Mucosa of descending colon (tissue), 3 donors: Measurements from ENCODE around the gene UNC80. TPM values are rescaled to one million over a fixed set of nuclear protein-coding genes. Genes with fewer than 3 reads are reported as not detected.

Experiments
- ATAC-seq: fragments of 200-7000 bp; cut with Tn5 transposase; one replicate; pipeline ENCODE4 v1.9.1; 2020; ENCODE audit warnings: mild to moderate bottlenecking, moderate library complexity
- DNase-seq, 3 donors: peaks; one replicate each; pipeline ENCODE4 v3.0.0-alpha.2; 2020
- H3K36me3 ChIP-seq: fragments of 200-600 bp; one replicate; pipeline ENCODE4 v1.8.0; 2021; ENCODE audit warnings: low read depth, mild to moderate bottlenecking
- H3K4me1 ChIP-seq: fragments of 200-600 bp; one replicate; pipeline ENCODE4 v1.8.0; 2021; ENCODE audit warnings: low read depth, mild to moderate bottlenecking
- H3K4me3 ChIP-seq: fragments of 200-600 bp; one replicate; pipeline ENCODE4 v1.8.0; 2021; ENCODE audit warnings: mild to moderate bottlenecking
- H3K9me3 ChIP-seq: fragments of 200-600 bp; one replicate; pipeline ENCODE4 v1.8.0; 2021; ENCODE audit warnings: mild to moderate bottlenecking
- CTCF ChIP-seq: fragments of 200-600 bp; IDR thresholded peaks from one replicate; pipeline ENCODE4 v1.8.0; 2022; ENCODE audit warnings: antibody characterized with exemption, mild to moderate bottlenecking
- intact Hi-C, 2 donors: fragments of 100-400 bp; cut with DNase I in 1 of 2; cut with micrococcal nuclease in 1 of 2; formaldehyde crosslinking; loops; one replicate each; pipeline versions ENCODE4 v1.11.0 to v1.11.1; 2022; cut with DNase I, micrococcal nuclease
- total RNA-seq, 3 donors: library from RNA; stranded (reverse); fragmentation: NEBNext Ultra II Directional in 2 of 3; extraction: Animal tissue kit (Norgen Biotek cat#: 25700) in 2 of 3; gene quantifications; one replicate each; pipeline versions ENCODE4 v1.2.1 to v1.2.4, GENCODE V29; 2021 to 2023
- donor health status: DM: no; HTN: no; CAD: no; lungs with moderate emphysema.
- donor health status: DM: no; HTN: no; CAD: no.
- donor health status: DM: no; HTN: yes; CAD: no.

The UNC80 gene
- total RNA-seq, 3 donors from 2014 or later = 0.09 to 1.6 (median 0.12) TPM

GRCh38 chr2:209809256-209809655, 37.6 kb downstream of the UNC80 start:
- DNase-seq = no peak
- intact Hi-C loops = no loop called here
- Histone ChIP-seq H3K9me3 (no peaks in the 10 kb centered on the region), H3K4me3 (no peak overlapping the region), H3K36me3 (no peaks in the 10 kb centered on the region), H3K4me1 (no peaks in the 10 kb centered on the region)
- ATAC-seq = no peak
- TF ChIP-seq CTCF = no peak

- DNase-seq (no peak), ATAC-seq (no peak)
These were observed 46.2 kb downstream of the UNC80 start for GRCh38 chr2:209817844-209818271.

GRCh38 chr2:209818939-209819338, 47.3 kb downstream of the UNC80 start:
- DNase-seq (no peak), ATAC-seq (no peak)
- no peaks in the 10 kb centered on the region for H3K9me3 ChIP-seq
- no peaks in the 10 kb centered on the region for H3K4me1 ChIP-seq
- H3K36me3 ChIP-seq = no peaks in the 10 kb centered on the region
- no peak for TF ChIP-seq CTCF
- H3K4me3 ChIP-seq = no peak overlapping the region
- intact Hi-C loops = no loop called here

More at GRCh38 chr2:209817844-209818271, 46.2 kb downstream of the UNC80 start:
- no peak for TF ChIP-seq CTCF
- Histone ChIP-seq H3K4me3 (no peak overlapping the region), H3K9me3 (no peaks in the 10 kb centered on the region), H3K36me3 (no peaks in the 10 kb centered on the region), H3K4me1 (no peaks in the 10 kb centered on the region)
- intact Hi-C loops = no loop called here

GRCh38 chr2:209821806-209822205, 50.2 kb downstream of the UNC80 start:
- ATAC-seq = no peak
- Histone ChIP-seq H3K36me3 (no peaks in the 10 kb centered on the region), H3K4me1 (no peaks in the 10 kb centered on the region), H3K9me3 (no peaks in the 10 kb centered on the region), H3K4me3 (no peak overlapping the region)
- no peak for TF ChIP-seq CTCF
- no peak for DNase-seq
- intact Hi-C loops = no loop called here

- no peaks in the 10 kb centered on the region for H3K36me3 ChIP-seq
- no peak for TF ChIP-seq CTCF
- no peak overlapping the region for H3K4me3 ChIP-seq
- no peaks in the 10 kb centered on the region for H3K4me1 ChIP-seq
- H3K9me3 ChIP-seq = no peaks in the 10 kb centered on the region
- DNase-seq = no peak
- ATAC-seq = no peak
- intact Hi-C loops = no loop called here
These were observed 51.9 kb downstream of the UNC80 start for GRCh38 chr2:209823484-209823883.

- H3K4me1 ChIP-seq = no peaks in the 10 kb centered on the region
- H3K9me3 ChIP-seq = no peaks in the 10 kb centered on the region
- no peak for ATAC-seq
- no peaks in the 10 kb centered on the region for H3K36me3 ChIP-seq
- intact Hi-C loops = no loop called here
- TF ChIP-seq CTCF = no peak
- H3K4me3 ChIP-seq = no peak overlapping the region
- no peak for DNase-seq
These were observed 52.8 kb downstream of the UNC80 start for GRCh38 chr2:209824391-209824790.
